ENCODE data around the gene MYO1H.

MYO1H gene

DNA sequence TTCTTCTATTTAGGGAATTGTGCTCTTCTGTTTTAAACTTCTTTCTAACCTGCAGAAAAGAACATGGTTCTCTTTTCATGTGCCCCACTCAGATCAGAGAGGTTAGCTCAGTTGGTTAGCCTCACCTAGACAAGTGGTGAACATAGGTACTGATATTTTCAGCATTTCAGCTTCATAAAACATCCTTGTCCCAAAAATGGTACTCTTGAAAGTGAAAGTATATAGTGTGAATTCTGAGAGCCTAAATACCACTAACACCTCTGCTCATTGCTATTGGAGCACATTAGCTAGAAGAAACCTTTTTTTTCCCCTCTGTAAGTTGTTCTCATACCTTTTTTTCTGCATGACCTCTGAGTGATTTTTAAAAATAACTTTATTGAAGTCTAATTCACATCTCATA lies 147.3 kb downstream of the MYO1H start:
- no peak for DNase-seq

DNA sequence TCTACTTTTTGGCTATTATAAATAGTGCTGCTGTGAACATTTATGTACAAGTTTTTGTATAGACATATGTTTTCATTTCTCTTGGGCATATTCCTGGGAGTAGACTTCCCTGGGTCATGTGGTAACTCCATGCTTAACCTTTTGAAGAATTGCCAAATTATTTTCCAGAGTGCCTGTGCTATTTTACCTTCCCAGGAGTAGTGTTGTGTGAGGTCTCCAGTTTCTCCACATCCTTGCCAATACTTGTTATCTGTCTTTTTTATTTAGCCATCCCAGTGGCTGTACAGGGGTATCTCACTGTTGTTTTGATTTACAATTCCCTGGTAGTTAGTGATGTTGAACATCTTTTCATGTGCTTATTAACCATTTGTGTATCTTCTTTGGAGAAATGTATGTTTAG lies 148.6 kb downstream of the MYO1H start:
- DNase-seq, result no peak

DNA sequence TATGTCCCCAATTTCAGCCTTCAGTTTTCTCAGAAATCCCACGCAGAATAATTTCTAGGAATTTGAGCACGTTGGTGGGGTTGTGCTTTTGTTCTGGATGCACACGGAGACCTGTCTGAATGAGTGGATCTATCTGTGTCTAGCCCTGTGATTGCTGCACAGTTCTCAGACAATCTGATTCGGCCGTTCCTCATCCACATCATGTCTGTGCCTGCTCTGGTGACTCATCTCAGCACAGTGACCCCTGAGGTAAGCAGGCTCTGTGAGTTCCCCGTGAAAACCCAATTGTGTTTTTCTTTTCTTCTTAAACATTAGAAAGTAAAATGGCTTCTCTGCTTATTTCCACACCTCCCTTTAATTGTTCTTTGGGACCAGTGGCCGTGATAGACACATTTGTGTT lies 150.0 kb downstream of the MYO1H start:
- no peak for DNase-seq

All from activated CD4-positive, alpha-beta T cell treated with anti-CD3 and anti-CD28 coated beads for 4 hours (primary cell).